Activated gamma-delta T cell (primary cell): ENCODE measurements around the gene TAC3.
"Not testable (repeated sequence)": the region's sequence is repeated elsewhere in the genome, so short reads cannot be mapped to it uniquely, and the experiment has no call there.

Experiments used
- DNase-seq: peaks from one replicate; lab custom pipeline; 2025; lab: John Stamatoyannopoulos, UW

The TAC3 gene

DNA sequence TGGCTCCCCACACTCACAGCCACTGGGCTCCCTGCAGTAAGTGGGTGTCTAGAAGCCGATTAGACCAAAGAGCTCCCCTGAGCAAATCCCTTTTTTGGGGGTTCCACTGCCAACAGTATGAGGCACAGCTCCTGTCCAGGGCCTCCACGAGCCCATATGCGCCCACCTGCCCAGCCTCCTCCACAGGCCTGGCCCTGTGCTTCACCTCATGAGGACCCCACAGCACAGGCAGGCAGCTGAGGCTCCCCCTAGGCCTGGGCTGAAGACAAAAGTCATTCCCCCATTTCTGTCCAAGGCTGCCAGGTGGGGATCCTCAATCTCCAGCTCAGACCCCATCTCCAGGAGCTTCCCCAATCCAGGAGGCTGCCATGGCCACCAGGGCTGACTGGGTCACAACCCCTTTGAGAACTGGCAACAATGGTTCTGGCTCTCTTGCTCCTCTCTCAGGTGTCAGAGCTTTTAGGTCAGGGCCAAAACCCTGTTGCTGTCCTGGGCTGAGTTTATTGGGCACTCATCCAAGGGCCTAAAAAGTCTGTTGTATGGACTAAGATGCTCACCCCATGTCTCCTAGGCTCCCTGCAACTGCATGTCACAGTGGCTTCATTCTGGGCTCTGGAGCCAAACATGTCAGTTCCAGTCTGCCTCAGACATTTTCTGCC is 33.6 kb downstream of the TAC3 start:
- DNase-seq: not testable (repeated sequence)

DNA sequence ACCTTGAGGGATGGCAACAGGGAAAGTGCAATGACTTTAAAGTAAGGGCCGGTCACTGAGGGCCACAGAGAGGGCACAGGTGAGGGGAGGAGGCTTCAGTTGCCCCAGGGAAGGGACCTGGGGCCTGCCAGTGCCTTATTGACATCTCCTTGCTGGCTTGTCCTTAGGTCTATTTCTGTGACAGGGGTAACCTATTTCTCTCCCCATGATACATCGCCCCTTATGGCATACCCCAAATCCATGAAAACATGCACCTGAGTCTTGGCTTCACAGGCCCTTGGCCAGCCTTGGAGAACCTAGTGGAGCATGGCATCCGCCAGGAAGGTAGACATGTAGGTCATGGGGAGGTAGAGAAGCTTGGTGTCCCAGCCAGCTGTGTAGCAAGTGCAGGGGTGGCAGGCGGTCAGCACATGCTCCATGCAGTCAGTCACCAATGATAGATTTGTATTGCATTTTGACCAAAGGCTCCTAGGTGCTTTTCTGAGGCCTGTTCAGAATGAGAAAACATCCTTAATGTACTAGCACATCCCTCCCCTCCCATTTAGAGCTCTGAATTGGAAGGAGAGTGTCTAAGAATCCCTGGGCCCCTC is 35.3 kb downstream of the TAC3 start:
- no peak for DNase-seq

DNA sequence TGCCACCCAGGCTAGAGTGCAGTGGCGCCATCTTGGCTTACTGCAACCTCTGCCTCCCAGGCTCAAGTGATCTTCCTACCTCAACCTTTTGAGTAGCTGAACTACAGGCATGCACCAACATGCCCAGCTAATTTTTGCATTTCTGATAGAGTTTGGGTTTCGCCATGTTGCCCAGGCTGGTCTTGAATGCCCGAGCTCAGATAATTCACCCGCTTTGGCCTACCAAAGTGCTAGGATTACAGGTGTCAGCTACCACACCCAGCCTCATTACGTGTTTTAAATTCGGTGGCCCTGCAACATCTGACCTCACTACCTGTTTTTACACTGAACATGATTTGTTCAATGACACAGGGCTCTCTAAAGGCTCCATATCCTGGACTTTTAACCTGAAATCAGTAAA is 36.1 kb downstream of the TAC3 start:
- DNase-seq: no peak

DNA sequence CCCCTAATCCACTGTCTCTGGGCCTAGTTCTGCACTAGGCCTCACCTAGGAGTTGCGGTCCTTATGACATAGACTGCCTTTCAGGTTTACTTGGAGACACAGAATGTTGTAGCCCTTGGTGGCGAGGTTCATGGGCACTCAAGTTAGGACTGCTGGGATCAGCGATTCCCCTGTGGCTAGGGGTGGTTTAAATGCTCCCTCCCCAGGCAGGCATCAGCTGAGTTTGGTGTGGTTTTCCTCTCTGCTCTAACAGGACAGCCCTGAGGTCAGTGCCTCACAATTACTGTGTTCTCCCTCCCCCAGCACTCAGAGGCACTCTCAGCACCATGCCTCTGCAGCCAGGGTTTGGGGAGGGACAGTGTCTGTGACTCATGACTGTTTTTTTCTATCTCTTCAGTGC is 36.7 kb downstream of the TAC3 start:
- DNase-seq: no peak

DNA sequence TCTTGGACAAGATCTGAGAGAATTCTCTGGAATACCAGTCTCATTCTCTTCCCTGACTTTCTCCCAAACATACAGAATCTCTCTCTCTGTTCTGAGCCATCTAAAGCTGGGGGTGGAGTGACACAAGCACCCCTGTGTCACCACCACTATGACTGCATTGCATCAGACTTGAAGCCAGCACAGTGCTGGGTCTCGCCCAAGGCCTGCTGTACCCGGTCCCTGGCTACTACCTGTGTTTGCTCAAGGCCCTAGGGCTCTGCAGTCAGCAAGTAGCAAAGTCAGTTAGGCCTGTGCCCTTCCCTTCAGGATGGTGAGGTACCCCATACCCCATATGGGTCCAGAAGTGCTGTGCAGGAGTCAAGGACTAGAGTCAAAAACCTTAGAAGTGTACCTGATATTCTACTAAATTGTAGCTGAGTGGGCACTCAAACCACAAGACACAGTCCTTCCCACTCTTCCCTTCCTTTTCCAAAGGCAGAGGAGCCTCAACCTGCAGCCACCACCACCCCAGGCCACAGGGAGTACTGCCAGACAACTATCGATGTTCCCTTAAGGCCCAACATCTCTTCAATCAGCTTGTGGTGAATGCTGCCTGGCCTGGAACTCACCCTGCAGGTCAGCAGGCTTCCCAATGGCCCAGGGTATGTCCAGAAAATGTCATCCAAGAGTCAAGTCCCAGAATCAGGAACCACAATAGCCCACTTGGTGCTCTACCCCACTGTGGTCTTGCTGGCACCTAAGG is 37.8 kb downstream of the TAC3 start:
- no peak for DNase-seq

DNA sequence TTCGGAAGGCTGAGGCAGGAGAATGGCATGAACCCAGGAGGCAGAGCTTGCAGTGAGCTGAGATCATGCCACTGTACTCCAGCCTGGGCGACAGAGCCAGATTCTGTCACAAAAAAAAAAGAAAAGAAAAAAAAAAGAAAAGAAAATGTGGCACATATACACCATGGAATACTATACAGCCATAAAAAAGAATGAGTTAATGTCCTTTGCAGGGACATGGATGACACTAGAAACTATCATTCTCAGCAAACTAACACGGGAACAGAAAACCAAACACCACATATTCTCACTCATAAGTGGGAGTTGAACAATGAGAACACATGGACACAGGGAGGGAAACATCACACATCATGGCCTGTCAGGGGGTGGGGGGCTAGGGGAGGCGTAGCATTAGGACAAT is 39.0 kb downstream of the TAC3 start:
- not testable (repeated sequence) for DNase-seq

DNA sequence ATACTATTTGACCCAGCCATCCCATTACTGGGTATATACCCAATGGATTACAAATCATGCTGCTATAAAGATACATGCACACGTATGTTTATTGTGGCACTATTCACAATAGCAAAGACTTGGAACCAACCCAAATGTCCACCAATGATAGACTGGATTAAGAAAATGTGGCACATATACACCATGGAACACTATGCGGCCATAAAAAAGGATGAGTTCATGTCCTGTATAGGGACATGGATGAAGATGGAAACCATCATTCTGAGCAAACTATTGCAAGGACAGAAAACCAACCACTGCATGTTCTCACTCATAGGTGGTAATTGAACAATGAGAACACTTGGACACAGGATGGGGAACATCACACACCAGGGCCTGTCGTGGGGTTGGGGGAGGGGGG is 42.1 kb downstream of the TAC3 start:
- not testable (repeated sequence) for DNase-seq

DNA sequence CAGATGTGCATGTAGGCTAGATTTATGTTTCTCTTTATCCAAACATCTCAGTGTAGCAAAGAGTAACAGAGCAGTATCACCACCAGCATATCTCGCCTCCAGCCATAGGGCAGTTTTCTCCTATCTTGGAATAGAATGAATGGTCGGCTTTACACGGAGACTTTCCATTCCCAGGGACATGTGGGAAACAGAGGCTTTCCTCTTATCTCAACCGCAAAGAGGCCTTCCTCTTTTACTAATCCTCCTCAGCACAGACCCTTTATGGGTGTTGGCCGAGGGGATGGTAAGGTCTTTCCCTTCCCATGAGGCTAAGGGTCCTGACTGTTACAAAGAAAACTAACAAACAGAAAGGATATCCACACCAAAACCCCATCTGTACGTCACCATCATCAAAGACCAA is 47.4 kb downstream of the TAC3 start:
- not testable (repeated sequence) for DNase-seq

DNA sequence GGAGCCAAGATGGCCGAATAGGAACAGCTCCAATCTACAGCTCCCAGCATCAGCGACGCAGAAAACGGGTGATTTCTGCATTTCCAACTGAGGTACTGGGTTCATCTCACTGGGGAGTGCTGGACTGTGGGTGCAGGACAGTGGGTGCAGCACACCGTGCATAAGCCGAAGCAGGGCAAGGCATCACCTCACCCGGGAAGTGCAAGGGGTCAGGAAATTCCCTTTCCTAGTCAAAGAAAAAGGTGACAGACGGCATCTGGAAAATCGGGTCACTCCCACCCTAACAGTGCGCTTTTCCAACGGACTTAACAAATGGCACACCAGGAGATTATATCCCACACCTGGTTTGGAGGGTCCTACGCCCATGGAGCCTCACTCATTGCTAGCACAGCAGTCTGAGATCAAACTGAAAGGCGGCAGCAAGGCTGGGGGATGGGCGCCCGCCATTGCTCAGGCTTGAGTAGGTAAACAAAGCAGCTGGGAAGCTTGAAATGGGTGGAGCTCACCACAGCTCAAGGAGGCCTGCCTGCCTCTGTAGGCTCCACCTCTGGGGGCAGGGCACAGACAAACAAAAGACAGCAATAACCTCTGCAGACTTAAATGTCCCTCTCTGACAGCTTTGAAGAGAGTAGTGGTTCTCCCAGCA is 50.2 kb downstream of the TAC3 start:
- DNase-seq: not testable (repeated sequence)

DNA sequence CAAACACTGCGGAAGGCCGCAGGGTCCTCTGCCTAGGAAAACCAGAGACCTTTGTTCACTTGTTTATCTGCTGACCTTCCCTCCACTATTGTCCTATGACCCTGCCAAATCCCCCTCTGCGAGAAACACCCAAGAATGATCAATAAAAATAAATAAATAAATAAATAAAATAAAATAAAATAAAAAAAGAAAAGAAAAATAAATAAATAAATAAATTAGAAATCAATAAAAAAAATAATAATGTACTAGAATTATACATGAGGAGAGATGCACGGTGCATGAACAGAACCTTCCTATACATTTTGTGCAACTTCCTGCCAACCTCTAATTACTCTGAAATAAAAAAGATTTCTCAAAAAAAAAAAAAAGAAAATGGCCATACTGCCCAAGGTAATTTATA is 51.2 kb downstream of the TAC3 start:
- not testable (repeated sequence) for DNase-seq

DNA sequence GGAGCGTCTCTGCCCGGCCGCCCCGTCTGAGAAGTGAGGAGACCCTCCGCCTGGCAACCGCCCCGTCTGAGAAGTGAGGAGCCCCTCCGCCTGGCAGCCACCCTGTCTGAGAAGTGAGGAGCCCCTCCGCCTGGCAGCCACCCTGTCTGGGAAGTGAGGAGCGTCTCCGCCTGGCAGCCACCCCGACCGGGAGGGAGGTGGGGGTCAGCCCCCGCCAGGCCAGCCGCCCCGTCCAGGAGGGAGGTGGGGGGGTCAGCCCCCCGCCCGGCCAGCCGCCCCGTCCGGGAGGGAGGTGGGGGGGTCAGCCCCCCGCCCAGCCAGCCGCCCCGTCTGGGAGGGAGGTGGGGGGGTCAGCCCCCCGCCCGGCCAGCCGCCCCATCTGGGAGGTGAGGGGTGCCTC is 52.8 kb downstream of the TAC3 start:
- not testable (repeated sequence) for DNase-seq

DNA sequence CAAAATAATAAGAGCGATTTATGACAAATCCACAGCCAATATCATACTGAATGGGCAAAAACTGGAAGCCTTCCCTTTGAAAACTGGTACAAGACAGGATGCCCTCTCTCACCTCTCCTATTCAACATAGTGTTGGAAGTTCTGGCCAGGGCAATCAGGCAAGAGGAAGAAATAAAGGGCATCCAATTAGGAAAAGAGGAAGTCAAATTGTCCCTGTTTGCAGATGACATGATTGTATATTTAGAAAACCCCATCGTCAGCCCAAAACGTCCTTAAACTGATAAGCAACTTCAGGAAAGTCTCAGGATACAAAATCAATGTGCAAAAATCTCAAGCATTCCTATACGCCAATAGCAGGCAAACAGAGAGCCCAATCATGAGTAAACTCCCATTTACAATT is 54.1 kb downstream of the TAC3 start:
- DNase-seq: not testable (repeated sequence)
